Stimulated activated CD8-positive, alpha-beta memory T cell treated with anti-CD3 and anti-CD28 coated beads, Interleukin-7, amount 100 ng/mL, for 24 hours (primary cell): ENCODE results near the gene ARL4D.
"Not testable (repeated sequence)": the region's sequence is repeated elsewhere in the genome, so short reads cannot be mapped to it uniquely, and the experiment has no call there.

ENCODE experiments used
- DNase-seq: peaks from one replicate; pipeline ENCODE4 v3.0.0-alpha.2; 2020; ENCODE audit warnings: low read depth

The ARL4D gene

GRCh38 chr17:43369986-43370385 lies 28.8 kb upstream of the ARL4D start:
- DNase-seq, result no peak

- no peak for DNase-seq
Measured at GRCh38 chr17:43371227-43371821, 27.5 kb upstream of the ARL4D start.

DNA sequence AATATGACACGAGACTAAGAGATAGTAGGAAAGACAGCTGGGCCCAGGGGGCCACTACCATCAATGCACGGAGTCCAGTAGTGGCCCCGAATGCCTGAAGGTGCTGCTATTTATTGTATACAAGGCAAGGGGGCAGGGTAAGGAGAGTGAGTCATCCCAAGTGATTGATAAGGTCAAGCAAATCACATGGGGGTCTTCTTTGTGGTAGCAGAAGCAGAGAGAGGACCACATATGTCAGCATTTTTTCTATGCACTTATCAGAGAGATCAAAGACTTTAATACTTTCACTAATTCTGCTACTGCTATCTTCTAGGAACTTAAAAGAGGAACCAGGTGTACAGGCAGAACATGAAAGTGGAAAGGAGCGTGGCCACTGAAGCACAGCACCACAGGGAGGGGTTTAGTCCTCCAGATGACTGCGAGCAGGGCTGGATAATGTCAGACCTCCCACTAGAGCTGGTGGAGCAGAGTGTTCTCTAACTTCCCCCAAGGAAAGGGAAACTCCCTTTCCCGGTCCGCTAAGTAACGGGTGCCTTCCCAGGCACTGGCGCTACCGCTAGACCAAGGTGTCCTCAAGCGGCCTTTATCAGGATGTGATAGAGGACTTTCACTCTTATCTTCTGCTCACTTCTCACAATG lies 26.4 kb upstream of the ARL4D start:
- no peak for DNase-seq

DNA sequence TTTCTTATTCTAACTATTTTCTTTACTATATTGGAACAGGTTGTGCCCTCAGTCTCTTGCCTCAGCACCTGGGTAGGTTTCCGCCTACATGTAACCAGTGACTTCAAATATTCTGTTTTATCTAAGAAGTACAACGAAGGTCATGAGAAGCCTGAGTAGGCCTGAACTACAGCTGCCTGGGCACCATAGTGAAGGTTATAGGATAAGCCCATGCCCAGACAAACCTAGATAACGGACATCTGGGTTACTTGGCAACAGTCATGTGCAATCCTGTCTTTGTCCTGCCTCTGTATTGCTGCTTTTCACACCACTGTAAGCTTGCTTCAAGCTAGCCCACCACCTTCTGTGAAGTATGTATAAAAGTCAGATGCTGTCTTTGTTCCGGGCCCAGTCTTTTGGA lies 25.4 kb upstream of the ARL4D start:
- no peak for DNase-seq

GRCh38 chr17:43375915-43376314 lies 22.9 kb upstream of the ARL4D start:
- DNase-seq, result not testable (repeated sequence)

DNA sequence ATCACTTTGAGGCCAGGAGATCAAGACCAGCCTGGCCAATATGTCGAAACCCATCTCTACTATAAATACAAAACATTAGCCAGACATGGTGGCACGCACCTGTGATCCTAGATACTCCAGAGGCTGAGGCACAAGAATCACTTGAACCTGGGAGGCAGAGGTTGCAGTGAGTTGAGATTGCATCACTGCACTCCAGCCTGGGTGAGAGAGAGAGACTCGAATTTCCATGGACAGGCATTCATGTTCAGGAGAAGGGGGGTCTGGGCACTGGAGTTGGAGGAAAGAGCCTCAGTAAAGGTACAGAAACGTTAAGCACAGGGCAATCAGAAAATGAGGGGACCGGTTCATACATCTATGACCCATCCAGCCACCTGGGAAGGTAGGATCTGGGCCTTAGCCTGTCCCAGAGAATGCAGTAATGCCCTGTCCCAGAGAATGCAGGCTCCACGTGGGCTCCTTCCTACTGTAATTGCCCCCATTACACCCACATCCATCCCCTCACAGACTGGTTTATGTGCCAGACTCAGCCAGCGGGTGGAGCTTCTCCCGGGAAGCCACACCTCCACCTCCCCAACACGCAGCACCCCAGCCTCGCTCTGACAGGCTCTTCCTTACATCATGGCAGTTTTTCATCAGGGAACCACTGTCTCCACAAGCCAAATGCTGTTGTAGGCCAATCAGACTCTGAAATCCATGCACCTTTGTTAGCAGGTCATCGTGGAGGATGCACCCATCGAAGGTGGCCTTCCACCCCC lies 21.6 kb upstream of the ARL4D start:
- no peak for DNase-seq

- no peak for DNase-seq
Measured at GRCh38 chr17:43378766-43379165, 20.0 kb upstream of the ARL4D start.

DNA sequence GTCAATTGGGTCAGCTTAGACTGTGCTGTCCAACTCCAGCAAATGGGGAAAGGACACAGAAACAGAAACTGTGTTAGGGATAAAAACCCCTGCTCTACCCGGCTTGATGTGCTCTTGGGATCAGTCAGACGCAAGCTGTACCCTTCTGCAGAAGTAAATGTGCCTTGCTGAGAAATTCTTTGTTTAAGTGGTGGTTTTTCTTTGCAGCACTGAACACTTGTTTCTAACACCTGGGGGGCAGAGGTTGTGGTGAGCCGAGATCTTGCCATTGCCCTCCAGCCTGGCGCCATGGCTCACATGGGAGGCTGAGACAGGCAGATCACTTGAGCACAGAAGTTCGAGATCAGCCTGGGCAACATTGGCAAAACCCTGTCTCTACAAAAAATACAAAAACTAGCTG lies 18.5 kb upstream of the ARL4D start:
- DNase-seq, result no peak

GRCh38 chr17:43381204-43381603 lies 17.6 kb upstream of the ARL4D start:
- DNase-seq, result no peak

DNA sequence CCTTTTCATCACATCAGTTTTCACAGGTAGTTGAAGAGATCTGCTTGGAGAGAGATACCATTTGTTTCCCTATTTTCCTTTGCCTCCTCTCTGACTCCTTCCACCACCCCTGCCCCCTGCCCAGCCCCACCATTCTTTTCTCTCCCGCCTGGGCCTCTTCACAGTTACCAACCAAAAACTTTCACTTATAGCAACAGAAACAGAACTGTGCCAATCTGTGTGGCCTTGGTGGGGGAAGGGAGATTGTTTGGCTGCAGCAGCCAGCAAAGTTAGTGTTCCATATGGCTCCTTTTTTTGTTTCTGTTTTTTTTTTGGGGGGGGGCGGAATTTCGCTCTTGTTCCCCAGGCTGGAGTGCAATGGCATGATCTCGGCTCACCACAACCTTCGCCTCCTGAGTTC lies 17.2 kb upstream of the ARL4D start:
- DNase-seq, result no peak

DNA sequence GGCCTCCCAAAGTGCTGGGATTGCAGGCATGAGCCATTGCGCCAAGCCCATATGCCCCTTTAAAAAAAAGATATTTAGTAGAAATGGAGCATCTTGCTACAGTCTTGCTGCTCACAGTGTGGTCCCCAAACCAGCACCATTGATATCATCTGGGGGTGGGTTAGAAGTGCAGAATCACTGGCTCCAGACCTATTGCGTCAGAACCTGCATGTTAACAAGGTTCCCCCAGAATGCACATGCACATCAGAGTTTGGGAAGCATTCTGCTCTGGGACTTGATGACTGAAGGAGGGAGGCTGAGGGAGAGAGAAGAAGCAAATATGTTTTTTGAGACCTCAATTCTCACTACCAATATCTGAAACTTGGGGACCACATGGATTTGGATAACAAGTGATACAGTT lies 16.0 kb upstream of the ARL4D start:
- DNase-seq, result no peak

DNA sequence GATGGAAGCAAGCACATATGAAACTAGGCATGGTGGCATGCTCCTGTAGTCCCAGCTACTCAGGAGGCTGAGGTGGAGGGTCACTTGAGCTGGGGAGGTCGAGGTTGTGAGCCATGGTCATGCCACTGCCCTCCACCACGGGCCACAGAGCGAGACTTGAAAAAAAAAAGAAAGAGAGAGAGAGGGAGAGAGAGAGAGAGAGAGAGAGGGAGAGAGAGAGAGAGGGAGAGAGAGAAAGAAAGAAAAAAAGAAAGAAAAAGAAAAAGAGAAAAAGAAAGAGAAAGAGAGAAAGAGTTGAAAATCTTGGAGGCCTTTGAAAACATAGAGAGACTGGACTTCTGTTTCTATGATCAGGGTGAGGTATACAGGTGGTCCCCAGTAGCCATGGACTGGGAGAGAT lies 15.4 kb upstream of the ARL4D start:
- DNase-seq, result no peak

DNA sequence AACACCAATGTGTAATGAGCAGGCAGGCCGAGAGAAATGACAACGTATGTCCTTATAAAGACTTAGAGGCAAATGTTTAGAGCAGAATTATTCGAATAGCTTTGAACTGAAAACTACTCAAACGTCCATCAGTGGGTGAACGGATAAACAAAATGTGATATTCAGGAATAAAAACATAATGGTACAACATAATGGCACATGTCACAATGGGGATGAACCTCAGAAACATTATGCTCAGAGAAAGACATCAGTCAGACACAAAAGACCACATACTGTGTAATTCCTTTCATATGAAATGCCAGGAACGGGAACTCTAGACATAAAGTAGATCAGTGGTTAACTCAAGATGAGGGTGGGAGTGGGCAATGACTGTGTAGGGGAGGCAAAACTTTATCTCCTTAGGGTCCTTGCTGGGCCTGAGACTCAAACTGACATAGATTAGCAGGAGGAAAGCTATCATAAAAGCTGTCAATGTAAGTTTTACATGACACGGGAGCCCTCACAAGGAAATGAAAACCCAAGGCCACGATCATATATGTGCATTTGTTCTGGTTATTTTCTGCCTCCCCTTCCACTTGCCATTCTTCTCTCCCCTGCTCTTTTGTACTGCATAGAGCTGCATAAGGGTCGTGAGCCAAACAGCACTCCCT lies 14.8 kb upstream of the ARL4D start:
- no peak for DNase-seq

GRCh38 chr17:43384476-43384862 lies 14.3 kb upstream of the ARL4D start:
- DNase-seq, result no peak

GRCh38 chr17:43385046-43385831 lies 13.6 kb upstream of the ARL4D start:
- DNase-seq, result no peak

- peak; percentile 73 for DNase-seq
Measured at GRCh38 chr17:43388359-43389045, 10.3 kb upstream of the ARL4D start.

DNA sequence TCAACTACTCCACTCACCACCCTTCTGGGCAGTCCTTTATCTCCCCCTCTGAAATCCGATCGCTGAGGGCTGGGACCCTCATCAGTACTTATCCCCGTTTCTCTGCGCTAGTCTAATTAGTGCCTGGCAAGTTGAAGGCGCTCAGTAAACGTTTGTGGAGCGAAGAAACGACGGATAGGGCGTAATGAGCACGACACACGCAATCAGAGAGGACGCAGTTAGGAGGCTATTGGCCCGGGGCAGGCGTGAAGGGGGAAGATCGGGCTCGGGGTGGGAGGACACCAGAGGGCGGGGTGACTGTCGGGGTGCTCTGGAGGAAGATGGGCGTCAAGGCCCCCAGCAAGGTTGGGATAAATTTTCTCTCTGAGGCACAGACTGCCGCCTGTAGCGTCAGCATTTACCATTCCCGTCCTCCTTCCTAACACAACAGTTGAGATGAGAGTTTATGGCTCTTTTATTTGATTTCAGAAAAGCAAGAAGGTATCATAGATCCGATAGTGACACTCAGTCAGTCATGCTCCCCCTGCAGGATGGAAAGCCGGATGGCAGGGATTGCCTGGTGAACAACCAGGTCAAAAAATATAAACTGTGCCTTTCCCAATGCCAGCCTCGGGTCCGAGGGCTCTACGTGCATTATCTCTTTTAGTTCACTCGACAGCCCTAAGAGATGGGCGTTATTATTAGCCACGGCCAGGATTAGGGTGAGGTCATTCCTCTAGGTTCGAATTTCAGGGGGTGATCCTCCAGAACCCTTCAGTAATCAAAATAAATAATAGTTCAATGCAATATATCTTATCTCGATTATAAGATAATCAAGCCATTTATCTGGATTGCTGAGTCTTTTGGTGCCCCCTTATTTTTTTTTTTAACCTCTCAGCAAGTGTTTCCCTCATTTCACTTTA lies 9.5 kb upstream of the ARL4D start:
- peak; percentile 45 for DNase-seq

DNA sequence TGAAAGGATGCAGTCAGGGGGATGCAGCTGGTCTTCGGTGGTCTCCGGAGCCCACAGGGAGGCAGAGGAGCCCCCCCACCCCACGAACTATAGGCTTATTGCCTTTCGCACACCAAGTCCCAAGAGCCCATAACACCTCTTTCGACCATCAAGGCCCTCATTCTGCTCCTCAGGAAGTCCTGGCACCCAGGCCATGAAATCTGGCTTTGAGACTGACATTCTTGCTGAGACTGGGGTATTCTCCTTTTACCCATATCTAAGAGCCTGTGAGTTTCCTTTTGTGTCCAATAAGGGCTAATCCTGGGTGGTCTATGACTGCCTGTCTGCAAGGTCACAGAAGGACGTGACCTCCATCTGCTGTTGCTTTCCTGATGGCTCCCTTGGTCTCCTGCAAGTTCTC lies 6.4 kb upstream of the ARL4D start:
- no peak for DNase-seq

DNA sequence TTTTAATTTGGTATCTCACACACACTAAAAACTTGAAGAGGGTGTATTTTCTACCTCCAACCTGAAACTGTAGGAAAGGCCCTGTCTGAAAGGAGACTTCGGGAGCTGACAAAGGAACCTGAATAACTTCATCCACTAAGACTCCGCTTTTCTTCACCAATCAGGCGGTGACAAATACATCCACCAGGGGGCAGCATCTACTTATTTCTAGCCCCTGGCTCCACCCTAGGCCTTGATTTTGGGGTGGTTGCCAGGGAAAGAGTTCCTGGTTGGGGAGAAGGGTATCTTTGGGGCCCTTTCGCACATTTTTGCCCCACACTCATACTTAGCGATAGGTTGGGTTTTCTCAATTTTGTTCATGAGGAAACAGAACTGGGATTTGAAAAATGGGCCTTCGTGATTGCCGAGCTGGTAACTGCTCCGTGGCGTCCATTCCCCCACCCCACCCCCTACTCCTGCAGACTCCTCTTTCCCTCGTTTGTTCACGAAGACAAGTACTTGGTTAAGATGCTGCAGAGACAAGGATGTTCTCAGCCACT lies 4.8 kb upstream of the ARL4D start:
- peak; percentile 86 for DNase-seq

GRCh38 chr17:43394696-43395095 lies 4.1 kb upstream of the ARL4D start:
- DNase-seq, result not testable (repeated sequence)
